HepG2 (cell line): ENCODE measurements around the gene ARFGAP3. TPM values are rescaled to one million over a fixed set of nuclear protein-coding genes. Genes with fewer than 3 reads are reported as not detected.

Source experiments
- CEBPZ ChIP-seq: IDR thresholded peaks from 2 replicates; pipeline ENCODE4 v1.6.1; 2012; ENCODE audit warnings: low read length, improper control_type of control experiment
- DMAP1 ChIP-seq: IDR thresholded peaks from 2 replicates; pipeline ENCODE4 v1.6.1; 2016
- KAT7 ChIP-seq: IDR thresholded peaks from 2 replicates; pipeline ENCODE4 v1.6.1; 2018; ENCODE audit warnings: borderline replicate concordance, missing compliant biosample characterization
- MNT ChIP-seq: fragments of 450-650 bp; IDR thresholded peaks from 2 replicates; pipeline ENCODE4 v1.6.1; 2016
- PREB ChIP-seq: sonication (generic); formaldehyde crosslinking; IDR thresholded peaks from 2 replicates; pipeline ENCODE4 v1.4.0; 2020; ENCODE audit warnings: missing genetic modification reagents
- SIX1 ChIP-seq: sonication (generic); formaldehyde crosslinking; IDR thresholded peaks from 2 replicates; pipeline ENCODE4 v1.4.0; 2020; ENCODE audit warnings: missing genetic modification reagents, borderline replicate concordance
- ZBTB40 ChIP-seq, 2 experiments: fragments of 450-650 bp in 1 of 2; sonication (generic) in 1 of 2; formaldehyde crosslinking in 1 of 2; IDR thresholded peaks; 2 replicates each; pipeline versions ENCODE4 v1.6.1 to v1.8.0; 2016 to 2022; ENCODE audit warnings: antibody characterized with exemption in 1 of 2, mild to moderate bottlenecking in 1 of 2, missing genetic modification reagents in 1 of 2
- ZFP41 ChIP-seq: sonication (generic); formaldehyde crosslinking; IDR thresholded peaks from 2 replicates; pipeline ENCODE4 v1.4.0; 2020; ENCODE audit warnings: mild to moderate bottlenecking, missing genetic modification reagents, borderline replicate concordance
- ZNF256 ChIP-seq: sonication (generic); formaldehyde crosslinking; conservative IDR thresholded peaks from 2 replicates; pipeline ENCODE4 v1.4.0; 2020; ENCODE audit warnings: missing genetic modification reagents
- ZNF30 ChIP-seq: sonication (generic); formaldehyde crosslinking; IDR thresholded peaks from 2 replicates; pipeline ENCODE4 v1.5.0; 2020; ENCODE audit warnings: mild to moderate bottlenecking, missing genetic modification reagents
- ZNF317 ChIP-seq: sonication (generic); formaldehyde crosslinking; IDR thresholded peaks from 2 replicates; pipeline ENCODE4 v1.5.0; 2020; ENCODE audit warnings: mild to moderate bottlenecking, missing genetic modification reagents
- ZNF580 ChIP-seq: IDR thresholded peaks from 2 replicates; pipeline ENCODE4 v1.6.1; 2016; ENCODE audit warnings: low read depth, borderline replicate concordance
- polyA plus RNA-seq, 8 experiments: library from polyadenylated mRNA; depleted of rRNA in 3 of 8; stranded (reverse) in 7 of 8; unstranded in 1 of 8; fragments of >200 nt; fragmentation: Illumina TruSeq in 4 of 8; extraction: Trizol in 4 of 8; gene quantifications; 2 replicates each; pipeline versions ENCODE4 v1.2.1 to v1.2.3, GENCODE V29; 2011 to 2016; ENCODE audit warnings: low read depth in 4 of 8, missing spikeins in 1 of 8, mixed read lengths in 1 of 8; ENCODE audit not compliant: insufficient read depth in 1 of 8
- total RNA-seq, 5 experiments: library from RNA; depleted of rRNA; stranded (reverse); fragments of >200 nt; fragmentation: Illumina TruSeq; extraction: Trizol; gene quantifications; 2 replicates each; pipeline ENCODE4 v1.2.3, GENCODE V29; 2016; ENCODE audit warnings: low read depth in 1 of 5

Gene ARFGAP3
- total and polyA plus RNA-seq, 2 of the 13 experiments (the other 11 are each of a cell fraction or from before 2014, with no cell fraction given), result 41.7 to 61.6 TPM

- TF ChIP-seq ZBTB40 (IDR thresholded peaks at IDR 0.05) (no peak), ZBTB40 (CRISPR knock-in tag; IDR thresholded peaks at IDR 0.05) (no peak), PREB (CRISPR knock-in tag) (no peak), ZNF256 (no peak; the same call in 1 of the 2 replicates), ZFP41 (CRISPR knock-in tag) (0 out of 2 replicates have a peak, but pooled peaks have one; percentile 16), ZNF580 (CRISPR knock-in tag) (peak; percentile 90; the same call in 1 of the 2 replicates), KAT7 (peak; percentile 69; the same call in 1 of the 2 replicates), SIX1 (CRISPR knock-in tag) (peak; percentile 96), MNT (peak; percentile 66), CEBPZ (no peak), ZNF30 (CRISPR knock-in tag) (no peak), DMAP1 (peak; percentile 77), ZNF317 (CRISPR knock-in tag) (peak; percentile 84; the same call in 1 of the 2 replicates)
Measured at GRCh38 chr22:42800451-42801251, 56.4 kb downstream of the ARFGAP3 start (continued).
